WERI-Rb-1 (cell line): ENCODE results near the gene INHBB.

Experiments used
- DNase-seq: peaks from one replicate; pipeline ENCODE4 v3.0.0-alpha.2; 2020
- H3K27ac ChIP-seq: fragments of 250-450 bp; sonication (Bioruptor Pico); 2 replicates; pipeline ENCODE4 v1.5.1; 2020; ENCODE audit warnings: mild to moderate bottlenecking, moderate library complexity
- H3K27me3 ChIP-seq: fragments of 250-450 bp; sonication (Bioruptor Pico); 2 replicates; pipeline ENCODE4 v1.5.1; 2021; ENCODE audit warnings: mild to moderate bottlenecking, low read depth, moderate library complexity; ENCODE audit not compliant: insufficient read depth, severe bottlenecking
- H3K36me3 ChIP-seq: fragments of 250-450 bp; sonication (Bioruptor Pico); 2 replicates; pipeline ENCODE4 v1.5.1; 2020; ENCODE audit warnings: mild to moderate bottlenecking, moderate library complexity
- H3K4me3 ChIP-seq: 2 replicates; pipeline ENCODE4 v1.5.1; 2011; ENCODE audit warnings: low read depth, mild to moderate bottlenecking, control low read depth, low read length
- H3K9me3 ChIP-seq: fragments of 250-450 bp; sonication (Bioruptor Pico); 2 replicates; pipeline ENCODE4 v1.5.1; 2021; ENCODE audit warnings: mild to moderate bottlenecking, moderate library complexity; ENCODE audit not compliant: severe bottlenecking
- CTCF ChIP-seq: IDR thresholded peaks from 2 replicates; pipeline ENCODE4 v1.5.1; 2011; ENCODE audit warnings: low read depth, mild to moderate bottlenecking, control low read depth, inconsistent platforms, low read length

Gene INHBB

DNA sequence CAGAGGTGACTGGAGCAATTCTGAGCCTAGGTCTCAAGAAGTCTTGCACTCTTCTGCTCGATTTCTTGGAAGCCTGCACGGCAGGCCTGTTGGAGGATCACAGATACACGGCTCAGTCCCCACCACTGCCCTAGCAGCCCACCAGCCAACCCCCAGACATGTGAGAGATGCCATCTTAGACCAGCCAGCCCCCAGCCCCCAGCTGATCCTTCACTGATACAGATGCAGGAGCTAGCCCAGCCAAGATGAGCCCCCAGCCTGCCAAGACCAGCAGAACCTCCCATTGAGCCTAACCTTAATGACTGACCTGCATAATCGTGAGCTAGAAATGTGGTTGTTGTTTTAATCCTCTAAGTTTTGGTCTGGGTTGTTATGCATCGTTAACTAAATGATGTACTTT, 47.5 kb downstream of the INHBB start:
- Histone ChIP-seq H3K4me3 (no peak overlapping the region), H3K27ac (no peak overlapping the region), H3K27me3 (no peaks in the 10 kb centered on the region), H3K36me3 (no peaks in the 10 kb centered on the region), H3K9me3 (no peaks in the 10 kb centered on the region)
- DNase-seq = no peak
- TF ChIP-seq CTCF = no peak

DNA sequence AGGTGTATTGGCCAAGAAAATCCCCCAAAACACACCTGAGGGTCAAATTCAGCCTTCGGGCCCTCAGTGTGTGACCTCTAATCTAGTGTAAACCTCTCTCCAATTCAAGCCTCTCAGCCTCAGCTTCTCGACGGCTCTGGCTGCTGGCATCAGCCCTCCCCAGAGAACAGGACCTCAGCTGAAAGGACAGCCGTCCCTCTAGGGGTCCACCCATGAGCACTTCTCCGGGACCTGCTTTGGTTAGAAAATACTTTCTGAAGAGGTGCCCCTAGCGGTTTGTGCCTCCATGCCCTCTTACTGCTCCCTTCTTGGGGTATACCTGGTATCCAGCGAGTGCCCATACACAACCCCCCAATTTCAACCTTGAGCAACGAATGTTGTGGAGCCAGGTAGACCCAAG, 48.8 kb downstream of the INHBB start:
- no peak for DNase-seq
- no peaks in the 10 kb centered on the region for H3K36me3 ChIP-seq
- H3K4me3 ChIP-seq = no peak overlapping the region
- no peaks in the 10 kb centered on the region for H3K27me3 ChIP-seq
- no peaks in the 10 kb centered on the region for H3K9me3 ChIP-seq
- H3K27ac ChIP-seq = no peak overlapping the region
- no peak for TF ChIP-seq CTCF

DNA sequence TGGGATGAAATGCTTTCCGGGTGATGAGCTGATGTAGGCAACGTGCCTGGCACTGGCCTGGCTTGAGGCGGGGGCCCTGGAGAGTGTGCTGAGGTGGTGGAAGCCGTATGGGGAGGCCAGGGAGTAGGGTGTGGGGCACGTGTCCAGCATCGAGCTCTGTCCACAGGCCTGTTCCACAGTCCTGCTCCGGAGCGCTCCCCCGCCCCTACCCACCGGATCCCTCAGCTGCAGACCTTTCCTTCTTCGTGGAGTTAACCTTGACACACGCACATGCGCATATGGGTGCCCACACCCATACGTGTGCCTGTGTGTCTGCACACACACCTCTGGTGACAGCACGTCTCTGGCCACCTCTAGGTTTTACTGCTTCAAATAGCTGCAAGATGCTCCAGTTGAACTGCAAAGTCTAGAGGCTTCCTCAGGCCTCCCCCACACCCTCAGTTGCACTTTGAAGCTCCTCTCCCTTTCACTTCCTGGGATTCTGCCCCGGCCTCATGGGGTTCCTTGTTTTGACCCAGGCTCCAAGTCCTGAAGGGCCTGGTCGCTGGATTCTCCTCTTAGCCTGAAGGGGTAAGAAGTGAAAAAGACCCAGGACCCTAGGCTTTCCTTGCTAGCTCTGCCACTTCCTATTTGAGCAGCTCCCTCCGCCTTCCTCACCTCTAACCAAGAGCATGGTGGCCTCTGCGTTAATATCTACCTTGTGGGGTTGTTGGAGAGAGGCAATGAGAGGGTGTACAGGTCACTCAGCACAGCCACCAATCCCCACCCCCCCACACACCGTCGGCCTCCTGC, 49.5 kb downstream of the INHBB start:
- TF ChIP-seq CTCF = no peak
- Histone ChIP-seq H3K27me3 (no peaks in the 10 kb centered on the region), H3K27ac (no peak overlapping the region), H3K9me3 (no peaks in the 10 kb centered on the region), H3K4me3 (no peak overlapping the region), H3K36me3 (no peaks in the 10 kb centered on the region)
- DNase-seq = no peak

DNA sequence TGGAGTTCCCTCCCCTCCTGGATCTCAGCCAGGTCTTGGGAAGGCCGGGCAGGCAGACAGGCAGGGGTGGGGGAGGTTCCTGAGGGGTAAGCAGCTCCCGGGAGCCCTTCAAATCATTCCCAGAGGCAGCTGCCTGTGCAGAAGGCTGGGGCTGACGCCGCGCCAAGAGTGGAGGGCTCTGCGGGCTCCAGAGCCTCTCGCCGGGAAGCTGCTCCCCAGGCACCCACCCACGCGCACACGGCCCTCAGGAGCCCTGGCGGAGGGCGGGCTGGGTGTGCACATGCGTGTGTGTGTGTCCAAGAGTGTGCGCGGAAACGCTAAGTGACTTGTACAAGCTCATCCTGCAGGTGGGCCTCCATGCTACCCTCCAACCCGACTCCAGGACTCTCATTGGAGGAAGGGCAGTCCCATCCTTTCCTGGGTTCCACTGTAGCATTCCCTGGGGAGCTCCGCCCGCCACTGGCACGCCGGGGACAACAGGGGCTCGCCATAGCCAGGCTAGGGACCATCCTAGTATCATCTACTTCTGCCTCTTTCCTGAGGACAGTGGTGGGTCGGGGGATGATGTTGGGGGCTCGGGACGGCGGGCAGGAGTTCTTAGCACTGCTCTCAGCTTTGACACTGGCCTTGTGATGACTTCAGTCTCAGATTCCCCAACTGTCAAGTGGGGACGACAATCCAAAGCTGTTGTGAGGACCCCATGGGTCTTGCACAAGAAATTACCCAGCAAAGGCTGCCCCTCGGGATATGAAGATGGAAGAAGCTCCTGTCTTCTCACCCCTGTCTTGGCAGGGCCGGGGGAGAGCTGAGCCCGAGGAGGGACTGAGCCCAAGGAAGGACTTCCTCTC, 50.3 kb downstream of the INHBB start:
- TF ChIP-seq CTCF = no peak
- no peaks in the 10 kb centered on the region for H3K9me3 ChIP-seq
- no peak overlapping the region for H3K27ac ChIP-seq
- no peaks in the 10 kb centered on the region for H3K27me3 ChIP-seq
- H3K4me3 ChIP-seq = no peak overlapping the region
- DNase-seq = peak; percentile 81
- H3K36me3 ChIP-seq = no peaks in the 10 kb centered on the region

GRCh38 chr2:120396861-120397811, 51.2 kb downstream of the INHBB start:
- no peak for TF ChIP-seq CTCF
- Histone ChIP-seq H3K9me3 (no peaks in the 10 kb centered on the region), H3K27me3 (no peaks in the 10 kb centered on the region), H3K4me3 (no peak overlapping the region), H3K36me3 (no peaks in the 10 kb centered on the region), H3K27ac (no peak overlapping the region)
- no peak for DNase-seq
